HepG2 (cell line): ENCODE results near the gene CHTF8. TPM values are rescaled to one million over a fixed set of nuclear protein-coding genes. Genes with fewer than 3 reads are reported as not detected.

Experiments
- ARID4A ChIP-seq: sonication (generic); formaldehyde crosslinking; IDR thresholded peaks from 2 replicates; pipeline ENCODE4 v1.5.0; 2020; ENCODE audit warnings: mild to moderate bottlenecking, missing genetic modification reagents, borderline replicate concordance
- DZIP1 ChIP-seq: sonication (generic); formaldehyde crosslinking; IDR thresholded peaks from 2 replicates; pipeline ENCODE4 v1.5.0; 2020; ENCODE audit warnings: mild to moderate bottlenecking, missing genetic modification reagents
- FOXA1 ChIP-seq, 2 experiments: fragments of 450-650 bp in 1 of 2; sonication (generic) in 1 of 2; formaldehyde crosslinking in 1 of 2; IDR thresholded peaks; 2 replicates each; pipeline versions ENCODE4 v1.4.0 to v1.6.1; 2016 to 2020; ENCODE audit warnings: missing genetic modification reagents in 1 of 2
- MAFK ChIP-seq, 2 experiments: IDR thresholded peaks in 1 of 2; conservative IDR thresholded peaks in 1 of 2; 2 replicates each; pipeline ENCODE4 v1.6.1; 2011; ENCODE audit warnings: improper control_type of control experiment in 2 of 2, low read length in 2 of 2
- MBD4 ChIP-seq: IDR thresholded peaks from 2 replicates; pipeline ENCODE4 v1.6.1; 2012; ENCODE audit warnings: low read length, inconsistent platforms, borderline replicate concordance
- NONO ChIP-seq, 2 experiments: fragments of 450-650 bp in 1 of 2; sonication (generic) in 1 of 2; formaldehyde crosslinking in 1 of 2; IDR thresholded peaks in 1 of 2; conservative IDR thresholded peaks in 1 of 2; 2 replicates each; pipeline versions ENCODE4 v1.6.1 to v1.8.0; 2017 to 2022; ENCODE audit warnings: mild to moderate bottlenecking in 1 of 2, missing genetic modification reagents in 1 of 2, moderate library complexity in 1 of 2
- POGZ ChIP-seq: sonication (generic); formaldehyde crosslinking; IDR thresholded peaks from 2 replicates; pipeline ENCODE4 v1.4.0; 2020; ENCODE audit warnings: mild to moderate bottlenecking, missing genetic modification reagents
- RAD21 ChIP-seq: fragments of 450-650 bp; formaldehyde crosslinking; IDR thresholded peaks from 2 replicates; pipeline ENCODE4 v1.5.0; 2020; ENCODE audit warnings: mild to moderate bottlenecking
- TBL1XR1 ChIP-seq: fragments of 150-350 bp; IDR thresholded peaks from 2 replicates; pipeline ENCODE4 v1.6.1; 2014; ENCODE audit warnings: borderline replicate concordance, low read length; ENCODE audit not compliant: partially characterized antibody
- TEAD3 ChIP-seq: optimal IDR thresholded peaks from 2 replicates; pipeline ENCODE3; 2016; ENCODE audit warnings: borderline replicate concordance
- XRCC5 ChIP-seq: fragments of 200-400 bp; formaldehyde crosslinking; optimal IDR thresholded peaks from 2 replicates; pipeline ENCODE3; 2017; ENCODE audit warnings: mild to moderate bottlenecking, low read length
- ZNF143 ChIP-seq: sonication (generic); formaldehyde crosslinking; IDR thresholded peaks from 2 replicates; pipeline ENCODE4 v1.4.0; 2020; ENCODE audit warnings: missing genetic modification reagents
- ZNF687 ChIP-seq: sonication (generic); formaldehyde crosslinking; IDR thresholded peaks from 2 replicates; pipeline ENCODE4 v1.5.1; 2020; ENCODE audit warnings: mild to moderate bottlenecking, missing genetic modification reagents, moderate library complexity
- ZNF740 ChIP-seq: sonication (generic); formaldehyde crosslinking; IDR thresholded peaks from 2 replicates; pipeline ENCODE4 v1.4.0; 2020; ENCODE audit warnings: missing genetic modification reagents
- ZNF75D ChIP-seq: sonication (generic); formaldehyde crosslinking; IDR thresholded peaks from 2 replicates; pipeline ENCODE4 v1.8.1; 2023; ENCODE audit warnings: missing genetic modification reagents, mild to moderate bottlenecking, borderline replicate concordance
- polyA plus RNA-seq, 8 experiments: library from polyadenylated mRNA; depleted of rRNA in 3 of 8; stranded (reverse) in 7 of 8; unstranded in 1 of 8; fragments of >200 nt; fragmentation: Illumina TruSeq in 4 of 8; extraction: Trizol in 4 of 8; gene quantifications; 2 replicates each; pipeline versions ENCODE4 v1.2.1 to v1.2.3, GENCODE V29; 2011 to 2016; ENCODE audit warnings: low read depth in 4 of 8, missing spikeins in 1 of 8, mixed read lengths in 1 of 8; ENCODE audit not compliant: insufficient read depth in 1 of 8
- total RNA-seq, 5 experiments: library from RNA; depleted of rRNA; stranded (reverse); fragments of >200 nt; fragmentation: Illumina TruSeq; extraction: Trizol; gene quantifications; 2 replicates each; pipeline ENCODE4 v1.2.3, GENCODE V29; 2016; ENCODE audit warnings: low read depth in 1 of 5

CHTF8 gene
- total and polyA plus RNA-seq, 2 of the 13 experiments (the other 11 are each of a cell fraction or from before 2014, with no cell fraction given), result 37.2 to 67.5 TPM

- TF ChIP-seq ZNF740 (CRISPR knock-in tag) (no peak), DZIP1 (CRISPR knock-in tag) (peak; percentile 53; the same call in 1 of the 2 replicates), ZNF75D (CRISPR knock-in tag) (no peak), ZNF687 (CRISPR knock-in tag) (peak; percentile 52), MAFK (conservative IDR thresholded peaks at IDR 0.05 in 1 of 2, IDR thresholded peaks at IDR 0.05 in 1 of 2; ENCODE audit: low read length in 2 of 2) (0 out of 4 replicates have a peak, but pooled peaks of 1 of the 2 experiments have one; percentile 20), FOXA1 (IDR thresholded peaks at IDR 0.05) (no peak), FOXA1 (CRISPR knock-in tag; IDR thresholded peaks at IDR 0.05) (no peak), RAD21 (CRISPR knock-in tag) (peak; percentile 78), TBL1XR1 (no peak), XRCC5 (peak; percentile 96), TEAD3 (peak; percentile 71), MBD4 (no peak), ARID4A (CRISPR knock-in tag) (0 out of 2 replicates have a peak, but pooled peaks have one; percentile 23), POGZ (CRISPR knock-in tag) (no peak), ZNF143 (CRISPR knock-in tag) (no peak), NONO (IDR thresholded peaks at IDR 0.05) (no peak), NONO (CRISPR knock-in tag; conservative IDR thresholded peaks at IDR 0.05) (0 out of 2 replicates have a peak, but pooled peaks have one; percentile 36)
Measured at GRCh38 chr16:69112285-69113129, 19.9 kb downstream of the CHTF8 start (continued).
